HepG2 (cell line): ENCODE data around the gene HOXC5.

Experiments
- EP300 ChIP-seq, 3 experiments: sonication (generic) in 1 of 3; formaldehyde crosslinking in 1 of 3; IDR thresholded peaks; 2 replicates each; pipeline versions ENCODE4 v1.5.1 to v1.6.1; 2011 to 2020; ENCODE audit warnings: low read depth in 2 of 3, low read length in 2 of 3, borderline replicate concordance in 1 of 3, improper control_type of control experiment in 1 of 3, mild to moderate bottlenecking in 1 of 3, missing genetic modification reagents in 1 of 3, moderate library complexity in 1 of 3
- MATR3 ChIP-seq: sonication (generic); formaldehyde crosslinking; IDR thresholded peaks from 2 replicates; pipeline ENCODE4 v1.4.0; 2020; ENCODE audit warnings: missing genetic modification reagents
- MTA3 ChIP-seq: sonication (generic); formaldehyde crosslinking; IDR thresholded peaks from 2 replicates; pipeline ENCODE4 v1.4.0; 2020; ENCODE audit warnings: missing genetic modification reagents
- POLR2A ChIP-seq, 2 experiments: IDR thresholded peaks; 2 replicates each; pipeline ENCODE4 v1.6.1; 2011; ENCODE audit warnings: low read depth in 2 of 2, low read length in 2 of 2, mild to moderate bottlenecking in 1 of 2, moderate library complexity in 1 of 2; ENCODE audit not compliant: insufficient read depth in 1 of 2
- RFX5 ChIP-seq: IDR thresholded peaks from 2 replicates; pipeline ENCODE4 v1.6.1; 2011; ENCODE audit warnings: low read depth, low read length, improper control_type of control experiment
- TBX2 ChIP-seq: sonication (generic); formaldehyde crosslinking; IDR thresholded peaks from 2 replicates; pipeline ENCODE4 v1.5.0; 2020; ENCODE audit warnings: missing genetic modification reagents, mild to moderate bottlenecking, borderline replicate concordance
- YY1 ChIP-seq: IDR thresholded peaks from 2 replicates; pipeline ENCODE4 v1.6.1; 2011; ENCODE audit warnings: low read length, low read depth, moderate library complexity, mild to moderate bottlenecking; ENCODE audit not compliant: insufficient read depth, insufficient replicate concordance
- ZNF124 ChIP-seq: sonication (generic); formaldehyde crosslinking; IDR thresholded peaks from 2 replicates; pipeline ENCODE4 v1.4.0; 2020; ENCODE audit warnings: missing genetic modification reagents
- ZNF468 ChIP-seq: sonication (generic); formaldehyde crosslinking; IDR thresholded peaks from 2 replicates; pipeline ENCODE4 v1.8.0; 2022; ENCODE audit warnings: mild to moderate bottlenecking, moderate library complexity, missing genetic modification reagents
- TF ChIP-seq, protein P1 (sequence below): sonication (generic); formaldehyde crosslinking; IDR thresholded peaks from 2 replicates; pipeline ENCODE4 v1.5.0; 2020; ENCODE audit warnings: mild to moderate bottlenecking, missing genetic modification reagents, moderate library complexity

DNA sequence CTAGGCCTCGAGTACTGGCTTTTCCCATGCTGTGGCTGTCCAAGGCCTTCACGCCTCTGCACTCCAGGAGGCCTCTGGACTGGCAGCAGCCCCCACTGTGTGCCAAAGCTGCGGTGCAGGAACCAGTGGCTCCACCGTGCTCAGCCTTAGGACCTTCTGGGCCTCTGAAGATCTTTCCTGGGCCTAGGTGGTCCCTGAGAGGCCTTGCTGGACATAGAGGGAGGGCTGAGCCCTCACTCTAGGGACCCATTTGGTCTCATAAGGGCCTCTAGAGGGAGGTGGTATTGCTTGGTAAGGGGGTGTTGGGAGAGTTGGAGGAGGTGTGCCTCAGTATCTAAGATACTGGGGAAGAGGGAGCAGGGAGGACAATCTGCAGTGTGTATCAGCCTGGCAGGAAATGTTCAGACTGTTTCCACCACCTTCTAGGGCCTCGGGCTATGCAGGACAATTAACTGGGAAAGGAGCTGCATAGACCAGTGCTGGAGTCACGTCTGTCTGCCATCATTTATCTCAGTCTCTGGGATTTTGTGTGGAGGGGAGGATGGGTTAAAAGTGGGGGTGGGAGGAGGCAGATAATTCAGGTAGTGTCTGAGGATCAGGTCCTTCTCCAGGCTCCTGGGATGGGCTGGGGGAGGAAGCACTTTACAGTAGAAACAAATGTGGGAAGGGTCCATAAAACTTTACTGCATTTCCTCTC lies 2.9 kb downstream of the HOXC5 start:
- TF ChIP-seq TBX2 (no peak), YY1 (no peak), MATR3 (CRISPR knock-in tag) (no peak), ZNF124 (CRISPR knock-in tag) (no peak), RFX5 (no peak), ZNF468 (CRISPR knock-in tag) (no peak), EP300 (IDR thresholded peaks at IDR 0.05; ENCODE audit: low read depth in 2 of 2, low read length in 2 of 2) (no peak), EP300 (CRISPR knock-in tag; IDR thresholded peaks at IDR 0.05; ENCODE audit: borderline replicate concordance) (no peak), POLR2A (IDR thresholded peaks at IDR 0.05; ENCODE audit: insufficient read depth in 1 of 2, low read depth in 2 of 2, low read length in 2 of 2) (no peak), MTA3 (no peak)
- TF ChIP-seq, protein P1, sequence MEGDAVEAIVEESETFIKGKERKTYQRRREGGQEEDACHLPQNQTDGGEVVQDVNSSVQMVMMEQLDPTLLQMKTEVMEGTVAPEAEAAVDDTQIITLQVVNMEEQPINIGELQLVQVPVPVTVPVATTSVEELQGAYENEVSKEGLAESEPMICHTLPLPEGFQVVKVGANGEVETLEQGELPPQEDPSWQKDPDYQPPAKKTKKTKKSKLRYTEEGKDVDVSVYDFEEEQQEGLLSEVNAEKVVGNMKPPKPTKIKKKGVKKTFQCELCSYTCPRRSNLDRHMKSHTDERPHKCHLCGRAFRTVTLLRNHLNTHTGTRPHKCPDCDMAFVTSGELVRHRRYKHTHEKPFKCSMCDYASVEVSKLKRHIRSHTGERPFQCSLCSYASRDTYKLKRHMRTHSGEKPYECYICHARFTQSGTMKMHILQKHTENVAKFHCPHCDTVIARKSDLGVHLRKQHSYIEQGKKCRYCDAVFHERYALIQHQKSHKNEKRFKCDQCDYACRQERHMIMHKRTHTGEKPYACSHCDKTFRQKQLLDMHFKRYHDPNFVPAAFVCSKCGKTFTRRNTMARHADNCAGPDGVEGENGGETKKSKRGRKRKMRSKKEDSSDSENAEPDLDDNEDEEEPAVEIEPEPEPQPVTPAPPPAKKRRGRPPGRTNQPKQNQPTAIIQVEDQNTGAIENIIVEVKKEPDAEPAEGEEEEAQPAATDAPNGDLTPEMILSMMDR (CRISPR knock-in tag), result no peak
